Lung (tissue), 12 donors: ENCODE measurements around the gene STARD13. TPM values are rescaled to one million over a fixed set of nuclear protein-coding genes. Genes with fewer than 3 reads are reported as not detected.
"Not testable (repeated sequence)": the region's sequence is repeated elsewhere in the genome, so short reads cannot be mapped to it uniquely, and the experiment has no call there.

ENCODE experiments used
- ATAC-seq: fragments of 200-7000 bp; cut with Tn5 transposase; one replicate; pipeline ENCODE4 v1.9.1; 2020; ENCODE audit warnings: moderate number of reproducible peaks; ENCODE audit not compliant: insufficient read depth, low FRiP score
- DNase-seq, 3 donors: peaks; one replicate each; pipeline ENCODE4 v3.0.0-alpha.2; 2013 to 2017
- H3K27ac ChIP-seq, 2 donors: one replicate each; pipeline ENCODE4 v1.5.1; 2013; ENCODE audit warnings: mild to moderate bottlenecking in 2 of 2, moderate library complexity in 2 of 2, control low read depth in 1 of 2, inconsistent platforms in 1 of 2, low read depth in 1 of 2, low read length in 1 of 2
- H3K27me3 ChIP-seq, 3 donors: one replicate each; pipeline ENCODE4 v1.5.1; 2013; ENCODE audit warnings: low read length in 2 of 3; ENCODE audit not compliant: control insufficient read depth in 3 of 3, insufficient read depth in 3 of 3
- H3K36me3 ChIP-seq, 4 donors: one replicate each; pipeline ENCODE4 v1.5.1; 2013; ENCODE audit warnings: low read length in 4 of 4, mild to moderate bottlenecking in 1 of 4, moderate library complexity in 1 of 4; ENCODE audit not compliant: control insufficient read depth in 4 of 4, insufficient read depth in 4 of 4
- H3K4me1 ChIP-seq, 5 donors: one replicate each; pipeline ENCODE4 v1.5.1; 2013; ENCODE audit warnings: low read length in 5 of 5, mild to moderate bottlenecking in 2 of 5, moderate library complexity in 1 of 5; ENCODE audit not compliant: control insufficient read depth in 5 of 5, insufficient read depth in 5 of 5
- H3K4me3 ChIP-seq: one replicate; pipeline ENCODE4 v1.5.1; 2013; ENCODE audit warnings: mild to moderate bottlenecking, control low read depth, moderate library complexity
- H3K9ac ChIP-seq, 2 donors: one replicate each; pipeline ENCODE4 v1.5.1; 2013; ENCODE audit warnings: low read length in 2 of 2, control low read depth in 1 of 2; ENCODE audit not compliant: insufficient read depth in 1 of 2
- H3K9me3 ChIP-seq, 4 donors: one replicate each; pipeline ENCODE4 v1.5.1; 2013; ENCODE audit warnings: low read length in 3 of 4, mild to moderate bottlenecking in 1 of 4, moderate library complexity in 1 of 4; ENCODE audit not compliant: control insufficient read depth in 4 of 4, insufficient read depth in 3 of 4
- CTCF ChIP-seq: IDR thresholded peaks from 2 replicates; pipeline ENCODE4 v1.5.1; 2012; ENCODE audit warnings: mild to moderate bottlenecking; ENCODE audit errors: control extremely low read depth, extremely low read depth
- WGBS, 2 donors: extraction: QIAGEN DNeasy Blood & Tissue Kit; methylation state at CpG; one replicate each; pipeline ENCODE4 v1.1.7; 2013; 5-methylcytosine and 5-hydroxymethylcytosine counted together
- polyA plus RNA-seq, 2 donors: library from polyadenylated mRNA; stranded (reverse); fragments of 200-250 nt; gene quantifications; one replicate each; pipeline ENCODE4 v1.2.1, GENCODE V29; 2013
- total RNA-seq, 2 donors: library from RNA; depleted of rRNA in 1 of 2; stranded (reverse); fragments of >200 nt in 1 of 2; gene quantifications; one replicate each; pipeline ENCODE4 v1.2.1, GENCODE V29; 2014 to 2021
- donor health status: control.
- donor health status: control.
- donor health status: Bipolar disorder and iron deficiency.
- donor health status: healthy.
- donor health status: DM: yes; HTN: yes; CAD: no.

Gene STARD13
- total and polyA plus RNA-seq, 4 donors: 7.9 to 91.6 (median 29.7) TPM

DNA sequence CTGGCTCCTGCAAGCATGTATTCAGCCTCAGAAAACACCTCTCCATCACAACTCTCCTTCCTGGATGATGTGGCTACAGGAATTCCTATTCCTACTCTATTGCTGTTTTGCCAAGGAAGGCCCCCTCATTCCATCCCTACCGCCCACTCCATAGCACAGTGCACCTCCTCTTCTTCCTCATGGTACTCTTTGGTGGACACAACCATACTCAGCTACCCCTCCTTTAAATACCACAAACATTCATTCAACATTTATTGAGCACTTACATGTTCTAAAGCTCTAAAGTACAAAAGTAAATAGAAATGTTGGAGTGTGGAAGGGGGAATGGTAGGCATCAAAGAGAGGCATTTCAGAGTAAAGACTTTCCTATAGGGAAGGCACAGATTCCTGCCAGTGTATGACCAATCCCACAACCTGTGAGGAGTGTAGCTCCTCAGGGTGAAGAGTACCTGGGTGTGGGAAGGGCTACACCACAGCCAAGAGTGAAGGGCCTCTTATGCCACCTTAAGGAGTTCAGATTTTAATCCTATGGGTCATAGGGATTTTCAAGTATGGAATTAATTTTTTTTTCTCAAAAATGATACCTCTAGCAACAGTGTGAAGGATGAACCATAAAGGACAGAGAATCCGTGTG is 42.5 kb downstream of the STARD13 start:
- H3K27ac ChIP-seq: peak overlapping the region in 1 of 2 donors; percentile 93
- no peaks in the 10 kb centered on the region for H3K27me3 ChIP-seq
- peak; percentile 86 for ATAC-seq
- no peak overlapping the region for H3K4me3 ChIP-seq
- no peak overlapping the region for H3K9ac ChIP-seq
- 78 to 90% methylated on average over 2 of the region's 2 CpGs for WGBS, 2 donors
- H3K36me3 ChIP-seq: peaks cover 0 to 5% (median 2%) of the 10 kb centered on the region in 4 donors
- peak in 1 of 3 donors; percentile 38 for DNase-seq
- no peak for TF ChIP-seq CTCF
- peaks cover 0 to 11% (median 6%) of the 10 kb centered on the region in 5 donors for H3K4me1 ChIP-seq
- peaks cover 0 to 7% (median 1%) of the 10 kb centered on the region in 4 donors for H3K9me3 ChIP-seq

GRCh38 chr13:33242372-33242771 is 43.2 kb downstream of the STARD13 start:
- ATAC-seq, H3K36me3 ChIP-seq, H3K27ac ChIP-seq, H3K9ac ChIP-seq, H3K4me3 ChIP-seq, H3K9me3 ChIP-seq, H3K27me3 ChIP-seq, DNase-seq: not testable (repeated sequence)
- H3K4me1 ChIP-seq: peaks cover 0 to 11% (median 6%) of the 10 kb centered on the region in 5 donors
- WGBS, 2 donors: 60 to 65% methylated on average over 1 to 4 of the region's 6 CpGs

- no peak for ATAC-seq
- Histone ChIP-seq H3K27ac (no peak overlapping the region), H3K9me3 (peaks cover 0 to 6% (median 1%) of the 10 kb centered on the region in 4 donors), H3K9ac (no peak overlapping the region), H3K4me3 (no peak overlapping the region), H3K4me1 (peaks cover 0 to 14% (median 5%) of the 10 kb centered on the region in 5 donors), H3K27me3 (no peaks in the 10 kb centered on the region), H3K36me3 (peaks cover 0 to 9% (median 2%) of the 10 kb centered on the region in 4 donors)
- no peak for TF ChIP-seq CTCF
- no peak for DNase-seq
- WGBS, 2 donors: 85 to 88% methylated on average over 8 of the region's 8 CpGs
These were observed 49.5 kb downstream of the STARD13 start for GRCh38 chr13:33236021-33236420.

GRCh38 chr13:33235564-33235963 is 50.0 kb downstream of the STARD13 start:
- whole genome bisulfite sequencing, 2 donors: 66 to 75% methylated on average over 3 of the region's 3 CpGs
- H3K9ac ChIP-seq: no peak overlapping the region
- no peak overlapping the region for H3K4me3 ChIP-seq
- no peaks in the 10 kb centered on the region for H3K27me3 ChIP-seq
- H3K9me3 ChIP-seq: peaks cover 0 to 6% (median 1%) of the 10 kb centered on the region in 4 donors
- H3K27ac ChIP-seq: peak overlapping the region; percentile 22 to 74
- no peak for TF ChIP-seq CTCF
- peaks cover 0 to 9% (median 2%) of the 10 kb centered on the region in 4 donors for H3K36me3 ChIP-seq
- DNase-seq: no peak
- ATAC-seq: no peak
- peaks cover 0 to 14% (median 10%) of the 10 kb centered on the region in 5 donors for H3K4me1 ChIP-seq
